SK-N-MC (cell line): ENCODE data around the gene CTNNA2.

Experiments
- EZH2 ChIP-seq: fragments of 200-600 bp; sonication (generic); IDR thresholded peaks from one replicate; pipeline ENCODE4 v1.6.1; 2017; ENCODE audit warnings: antibody characterized with exemption
- POLR2AphosphoS5 ChIP-seq: IDR thresholded peaks from 2 replicates; pipeline ENCODE4 v1.6.1; 2012; ENCODE audit warnings: mild to moderate bottlenecking, low read depth, low read length, borderline replicate concordance

DNA sequence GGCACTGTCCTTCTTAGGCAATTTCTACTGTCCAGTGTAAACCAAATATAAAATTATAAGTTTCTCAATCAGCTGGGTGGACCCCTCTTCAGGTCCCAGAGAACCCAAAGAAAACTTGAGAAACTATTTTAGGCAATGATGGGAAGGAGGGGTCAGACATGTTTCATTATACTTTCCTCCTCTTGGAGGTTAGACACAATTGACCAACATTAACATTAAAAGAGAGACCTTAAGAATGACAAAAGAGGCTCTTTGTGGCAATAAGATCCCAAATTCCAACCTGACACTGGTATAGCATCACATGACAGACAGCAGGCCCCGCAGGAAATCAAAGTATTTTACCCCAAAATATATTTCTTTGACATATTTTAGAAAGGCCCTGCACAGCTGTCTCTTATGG lies 718.6 kb downstream of the CTNNA2 start:
- TF ChIP-seq POLR2AphosphoS5: no peak
- TF ChIP-seq EZH2: no peak
